Adrenal gland (tissue), 12 donors: ENCODE data around the gene MAP7D1. TPM values are rescaled to one million over a fixed set of nuclear protein-coding genes. Genes with fewer than 3 reads are reported as not detected.

Experiments
- DNase-seq, 7 donors: peaks; one replicate each; pipeline ENCODE4 v3.0.0-alpha.2; 2019 to 2020
- H3K27ac ChIP-seq, 5 donors: fragments of 200-600 bp; sonication (generic) in 4 of 5; 1 replicate in 3 of 5; 2 replicates in 2 of 5; pipeline versions ENCODE4 v1.5.1 to v1.8.0; 2016 to 2020; ENCODE audit warnings: mild to moderate bottlenecking in 1 of 5
- H3K27me3 ChIP-seq: fragments of 200-600 bp; 2 replicates; pipeline ENCODE4 v1.8.0; 2021
- H3K36me3 ChIP-seq, 2 donors: fragments of 200-600 bp; replicated peaks in 1 of 2; 1 replicate in 1 of 2; 2 replicates in 1 of 2; pipeline versions ENCODE4 v1.5.1 to v1.8.0; 2018 to 2022
- H3K4me1 ChIP-seq, 2 donors: fragments of 200-600 bp; replicated peaks in 1 of 2; 1 replicate in 1 of 2; 2 replicates in 1 of 2; pipeline versions ENCODE4 v1.5.1 to v1.8.0; 2018 to 2021
- H3K4me3 ChIP-seq, 4 donors: fragments of 200-600 bp; sonication (generic) in 3 of 4; one replicate each; pipeline ENCODE4 v1.5.1; 2016 to 2018
- H3K9me3 ChIP-seq, 3 donors: fragments of 200-600 bp; sonication (generic) in 1 of 3; replicated peaks in 1 of 3; 1 replicate in 2 of 3; 2 replicates in 1 of 3; pipeline versions ENCODE4 v1.5.1 to v1.8.0; 2016 to 2021
- POLR2A ChIP-seq, 2 donors: fragments of 450-650 bp; IDR thresholded peaks; one replicate each; pipeline ENCODE4 v1.6.1; 2017; ENCODE audit warnings: antibody characterized with exemption in 2 of 2, mild to moderate bottlenecking in 2 of 2, moderate library complexity in 1 of 2
- WGBS, 4 donors: extraction: QIAGEN DNeasy Blood & Tissue Kit in 2 of 4; methylation state at CpG; one replicate each; pipeline versions ENCODE4 v1.1.5 to v1.1.7; 2013 to 2017; 5-methylcytosine and 5-hydroxymethylcytosine counted together
- intact Hi-C, 2 donors: fragments of 100-400 bp; cut with DNase I; formaldehyde crosslinking; loops; one replicate each; pipeline versions ENCODE4 v1.14.1 to v1.15.0; 2022 to 2023
- polyA plus RNA-seq, 3 donors: library from polyadenylated mRNA; stranded (reverse); fragments of 200-250 nt in 2 of 3; fragments of 350-450 nt in 1 of 3; fragmentation: Illumina TruSeq in 1 of 3; extraction: RNeasy Lipid Tissue Mini Kit (QIAGEN cat#74804) in 1 of 3; gene quantifications; one replicate each; pipeline ENCODE4 v1.2.3, GENCODE V29; 2013 to 2014
- total RNA-seq, 9 donors: library from RNA; depleted of rRNA in 4 of 9; stranded (reverse); fragments of >200 nt in 4 of 9; fragments of 120-200 nt in 1 of 9; fragmentation: NEBNext Ultra II Directional in 1 of 9; extraction: Animal tissue kit (Norgen Biotek cat#: 25700) in 1 of 9; gene quantifications; one replicate each; pipeline versions ENCODE4 v1.1.0 to v1.2.4, GENCODE V29; 2013 to 2023
- TF ChIP-seq, protein P1 (sequence below), 6 experiments: fragments of 450-650 bp in 4 of 6; fragments of 200-600 bp in 2 of 6; sonication (generic) in 1 of 6; IDR thresholded peaks; 1 replicate in 5 of 6; 2 replicates in 1 of 6; pipeline versions ENCODE4 v1.5.1 to v1.8.0; 2016 to 2021; ENCODE audit warnings: antibody characterized with exemption in 6 of 6, mild to moderate bottlenecking in 2 of 6, moderate library complexity in 1 of 6
- donor health status: healthy with polysubstance abuse.
- donor health status: Bipolar disorder and iron deficiency.
- donor health status: DM: yes; HTN: yes; CAD: no.
- donor health status: DM: no; HTN: no; CAD: no.
- donor health status: DM: no; HTN: no; CAD: no.
- donor health status: DM: yes; HTN: yes; CAD: no.

MAP7D1 gene
- total and polyA plus RNA-seq, 12 donors: 11.8 to 121 (median 68.3) TPM

GRCh38 chr1:36108314-36108713, 47.6 kb upstream of the MAP7D1 start:
- WGBS, 4 donors: 80 to 88% (median 86%) methylated on average over 14 of the region's 14 CpGs
- no peak for DNase-seq
- H3K36me3 ChIP-seq: no peaks in the 10 kb centered on the region
- intact Hi-C loops: no loop called here
- no peak overlapping the region for H3K4me3 ChIP-seq
- no peak overlapping the region for H3K27ac ChIP-seq
- no peak for TF ChIP-seq POLR2A (IDR thresholded peaks at IDR 0.05)
- TF ChIP-seq, protein P1, sequence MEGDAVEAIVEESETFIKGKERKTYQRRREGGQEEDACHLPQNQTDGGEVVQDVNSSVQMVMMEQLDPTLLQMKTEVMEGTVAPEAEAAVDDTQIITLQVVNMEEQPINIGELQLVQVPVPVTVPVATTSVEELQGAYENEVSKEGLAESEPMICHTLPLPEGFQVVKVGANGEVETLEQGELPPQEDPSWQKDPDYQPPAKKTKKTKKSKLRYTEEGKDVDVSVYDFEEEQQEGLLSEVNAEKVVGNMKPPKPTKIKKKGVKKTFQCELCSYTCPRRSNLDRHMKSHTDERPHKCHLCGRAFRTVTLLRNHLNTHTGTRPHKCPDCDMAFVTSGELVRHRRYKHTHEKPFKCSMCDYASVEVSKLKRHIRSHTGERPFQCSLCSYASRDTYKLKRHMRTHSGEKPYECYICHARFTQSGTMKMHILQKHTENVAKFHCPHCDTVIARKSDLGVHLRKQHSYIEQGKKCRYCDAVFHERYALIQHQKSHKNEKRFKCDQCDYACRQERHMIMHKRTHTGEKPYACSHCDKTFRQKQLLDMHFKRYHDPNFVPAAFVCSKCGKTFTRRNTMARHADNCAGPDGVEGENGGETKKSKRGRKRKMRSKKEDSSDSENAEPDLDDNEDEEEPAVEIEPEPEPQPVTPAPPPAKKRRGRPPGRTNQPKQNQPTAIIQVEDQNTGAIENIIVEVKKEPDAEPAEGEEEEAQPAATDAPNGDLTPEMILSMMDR (IDR thresholded peaks at IDR 0.05): no peak
- no peaks in the 10 kb centered on the region for H3K27me3 ChIP-seq
- H3K9me3 ChIP-seq: no peaks in the 10 kb centered on the region
- H3K4me1 ChIP-seq: no peaks in the 10 kb centered on the region

DNA sequence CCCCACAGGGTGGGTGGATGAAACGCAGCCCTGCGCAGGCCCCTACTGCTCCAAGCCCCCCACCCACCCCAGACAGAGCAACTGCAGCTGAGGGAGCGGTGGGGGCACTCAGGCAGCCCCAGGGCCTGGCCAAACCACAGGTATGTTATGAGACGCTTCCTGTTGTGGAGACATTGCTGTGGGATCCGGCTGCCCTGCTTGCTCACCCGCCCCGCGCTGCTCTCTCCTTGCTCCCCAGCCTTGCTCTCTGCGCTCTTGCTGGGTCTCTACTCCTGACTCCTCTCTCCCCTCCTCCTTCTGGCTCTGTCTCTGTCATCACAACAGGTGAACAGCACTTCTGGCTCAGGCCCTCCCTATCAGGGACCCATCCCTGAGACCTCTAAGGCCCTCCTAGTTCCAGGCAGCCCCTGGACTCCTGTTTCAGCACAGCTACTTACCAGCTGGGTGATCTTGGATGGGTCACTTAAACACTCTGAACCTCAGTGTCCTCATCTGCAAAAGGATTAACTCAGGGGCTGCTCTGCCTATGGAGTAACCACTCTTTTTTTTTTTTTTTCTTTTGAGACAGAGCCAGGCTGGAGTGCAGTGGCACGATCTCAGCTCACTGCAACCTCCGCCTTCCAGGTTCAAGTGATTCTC, 46.8 kb upstream of the MAP7D1 start:
- no peaks in the 10 kb centered on the region for H3K36me3 ChIP-seq
- intact Hi-C loops: no loop called here
- 84 to 95% (median 88%) methylated on average over 8 to 11 of the region's 11 CpGs for WGBS, 4 donors
- TF ChIP-seq, protein P1 (IDR thresholded peaks at IDR 0.05): no peak
- TF ChIP-seq POLR2A (IDR thresholded peaks at IDR 0.05): no peak
- H3K27ac ChIP-seq: no peak overlapping the region
- H3K4me1 ChIP-seq: no peaks in the 10 kb centered on the region
- H3K4me3 ChIP-seq: no peak overlapping the region
- DNase-seq: no peak
- H3K27me3 ChIP-seq: no peaks in the 10 kb centered on the region
- no peaks in the 10 kb centered on the region for H3K9me3 ChIP-seq

DNA sequence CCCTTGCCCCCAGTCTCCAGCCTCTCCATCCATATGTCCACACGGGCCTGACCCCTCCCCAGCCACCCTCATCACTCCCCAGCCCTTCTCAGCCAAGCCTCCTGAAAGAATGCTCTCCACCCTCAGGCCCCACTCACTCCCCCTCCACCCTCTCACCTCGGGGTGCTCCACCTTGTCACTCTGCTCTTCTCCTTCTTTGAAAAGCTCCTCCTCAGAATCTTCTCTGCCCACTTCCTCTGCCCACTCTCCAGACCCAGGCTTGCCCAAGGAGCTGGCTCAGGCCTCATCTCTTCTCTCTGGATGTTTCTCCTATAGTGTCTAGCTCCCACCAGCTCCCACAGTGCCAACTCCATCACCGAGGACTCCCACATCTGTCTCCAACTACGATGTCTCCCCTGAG, 44.8 kb upstream of the MAP7D1 start:
- H3K36me3 ChIP-seq: no peaks in the 10 kb centered on the region
- DNase-seq: no peak
- H3K4me1 ChIP-seq: no peaks in the 10 kb centered on the region
- H3K27ac ChIP-seq: no peak overlapping the region
- intact Hi-C loops: no loop called here
- H3K9me3 ChIP-seq: no peaks in the 10 kb centered on the region
- no peak overlapping the region for H3K4me3 ChIP-seq
- TF ChIP-seq, protein P1 (IDR thresholded peaks at IDR 0.05): no peak
- TF ChIP-seq POLR2A (IDR thresholded peaks at IDR 0.05): no peak
- WGBS, 4 donors: 66 to 76% (median 70%) methylated on average over 4 of the region's 4 CpGs
- H3K27me3 ChIP-seq: no peaks in the 10 kb centered on the region

DNA sequence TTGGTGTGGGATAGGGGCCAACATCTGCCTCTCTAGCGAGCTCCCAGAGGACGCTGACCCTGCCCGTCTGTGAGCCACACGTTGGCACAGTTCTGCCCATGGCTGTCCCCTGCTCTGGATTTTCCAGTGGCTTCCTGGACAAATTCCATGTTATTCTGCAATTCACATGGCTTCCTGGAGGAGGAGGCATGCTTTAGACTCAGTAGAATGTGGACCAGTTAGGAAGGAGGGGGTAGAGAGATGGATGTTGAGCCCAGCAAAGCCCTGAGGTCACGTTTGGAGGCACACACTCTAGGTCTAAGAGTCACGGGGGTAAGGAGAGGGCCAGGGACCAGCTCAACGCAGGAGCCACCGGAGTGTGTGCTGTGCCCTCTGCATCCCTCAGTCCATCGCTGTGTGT, 43.1 kb upstream of the MAP7D1 start:
- 84 to 94% (median 88%) methylated on average over 8 to 9 of the region's 9 CpGs for WGBS, 4 donors
- DNase-seq: no peak
- H3K4me1 ChIP-seq: no peaks in the 10 kb centered on the region
- H3K27me3 ChIP-seq: no peaks in the 10 kb centered on the region
- TF ChIP-seq, protein P1 (IDR thresholded peaks at IDR 0.05): no peak
- no peak for TF ChIP-seq POLR2A (IDR thresholded peaks at IDR 0.05)
- H3K27ac ChIP-seq: no peak overlapping the region
- H3K36me3 ChIP-seq: no peaks in the 10 kb centered on the region
- intact Hi-C loops: no loop called here
- no peak overlapping the region for H3K4me3 ChIP-seq
- no peaks in the 10 kb centered on the region for H3K9me3 ChIP-seq
